Measurements from ENCODE around the gene KPNB1. TPM values are rescaled to one million over a fixed set of nuclear protein-coding genes. Genes with fewer than 3 reads are reported as not detected.
A peak's percentile ranks its signal among the peaks of the same experiment; 100 is the strongest.

Gene KPNB1
- total RNA-seq, 1 donor from 2014 or later, result 210 TPM

GRCh38 chr17:47711366-47712099, 61.8 kb downstream of the KPNB1 start:
- TF ChIP-seq, protein P1, sequence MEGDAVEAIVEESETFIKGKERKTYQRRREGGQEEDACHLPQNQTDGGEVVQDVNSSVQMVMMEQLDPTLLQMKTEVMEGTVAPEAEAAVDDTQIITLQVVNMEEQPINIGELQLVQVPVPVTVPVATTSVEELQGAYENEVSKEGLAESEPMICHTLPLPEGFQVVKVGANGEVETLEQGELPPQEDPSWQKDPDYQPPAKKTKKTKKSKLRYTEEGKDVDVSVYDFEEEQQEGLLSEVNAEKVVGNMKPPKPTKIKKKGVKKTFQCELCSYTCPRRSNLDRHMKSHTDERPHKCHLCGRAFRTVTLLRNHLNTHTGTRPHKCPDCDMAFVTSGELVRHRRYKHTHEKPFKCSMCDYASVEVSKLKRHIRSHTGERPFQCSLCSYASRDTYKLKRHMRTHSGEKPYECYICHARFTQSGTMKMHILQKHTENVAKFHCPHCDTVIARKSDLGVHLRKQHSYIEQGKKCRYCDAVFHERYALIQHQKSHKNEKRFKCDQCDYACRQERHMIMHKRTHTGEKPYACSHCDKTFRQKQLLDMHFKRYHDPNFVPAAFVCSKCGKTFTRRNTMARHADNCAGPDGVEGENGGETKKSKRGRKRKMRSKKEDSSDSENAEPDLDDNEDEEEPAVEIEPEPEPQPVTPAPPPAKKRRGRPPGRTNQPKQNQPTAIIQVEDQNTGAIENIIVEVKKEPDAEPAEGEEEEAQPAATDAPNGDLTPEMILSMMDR (IDR thresholded peaks at IDR 0.05), result no peak
- peaks cover 7% of the 10 kb centered on the region for H3K4me1 ChIP-seq
- ATAC-seq (no peak), DNase-seq (no peak)
- H3K4me3 ChIP-seq, result no peak overlapping the region
- no peaks in the 10 kb centered on the region for H3K27me3 ChIP-seq (ENCODE audit: low read depth)
- no peak overlapping the region for H3K27ac ChIP-seq
- H3K36me3 ChIP-seq, result peaks cover 27% of the 10 kb centered on the region
- intact Hi-C loops (cut with DNase I), result no loop called here
- H3K9me3 ChIP-seq, result no peaks in the 10 kb centered on the region

DNA sequence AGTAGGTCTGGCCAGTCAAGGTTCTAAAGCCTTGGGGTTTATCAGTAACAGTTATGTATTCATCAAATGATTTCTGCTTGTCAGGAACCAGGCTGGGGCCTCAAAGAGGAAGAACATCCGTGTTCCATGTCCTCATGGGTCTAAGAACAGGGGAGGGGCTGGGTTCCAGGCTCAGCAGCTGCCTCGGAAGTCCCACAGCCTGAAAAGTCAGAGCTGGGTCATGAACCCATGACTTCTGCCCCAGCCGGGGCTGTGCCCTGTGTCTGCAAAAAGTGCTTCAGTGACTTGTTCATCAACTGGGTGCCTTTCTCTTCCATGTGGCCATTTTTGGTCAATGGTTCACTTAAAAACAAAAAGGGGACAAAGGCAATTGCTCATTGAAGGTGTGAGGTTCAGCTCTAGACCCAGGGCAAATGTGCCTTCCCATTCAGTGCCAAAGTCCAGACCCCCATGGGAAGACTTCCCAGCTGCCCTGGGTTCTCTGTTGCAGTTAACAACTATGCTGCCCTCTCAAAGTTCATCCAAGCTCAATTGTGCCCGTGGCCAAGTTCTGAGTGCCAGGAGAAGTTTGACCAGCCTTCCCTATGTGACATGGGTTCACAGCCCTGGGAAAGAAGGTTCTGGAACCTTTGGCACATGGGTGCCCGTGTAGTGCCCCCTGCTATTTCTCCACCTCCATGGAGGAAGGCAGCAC, 62.8 kb downstream of the KPNB1 start:
- Histone ChIP-seq H3K4me1 (peaks cover under 1% of the 10 kb centered on the region), H3K36me3 (peaks cover 27% of the 10 kb centered on the region), H3K4me3 (no peak overlapping the region), H3K27ac (no peak overlapping the region), H3K27me3 (ENCODE audit: low read depth) (no peaks in the 10 kb centered on the region), H3K9me3 (no peaks in the 10 kb centered on the region)
- no peak for ATAC-seq
- no peak for DNase-seq
- TF ChIP-seq, protein P1 (IDR thresholded peaks at IDR 0.05), result no peak
- intact Hi-C loops (cut with DNase I), result no loop called here

GRCh38 chr17:47713980-47714700, 64.4 kb downstream of the KPNB1 start:
- intact Hi-C loops (cut with DNase I), result no loop called here
- Histone ChIP-seq H3K9me3 (no peaks in the 10 kb centered on the region), H3K36me3 (peaks cover 25% of the 10 kb centered on the region), H3K4me1 (no peaks in the 10 kb centered on the region), H3K4me3 (no peak overlapping the region), H3K27me3 (ENCODE audit: low read depth) (peaks cover 13% of the 10 kb centered on the region), H3K27ac (no peak overlapping the region)
- DNase-seq (no peak), ATAC-seq (no peak)
- TF ChIP-seq, protein P1 (IDR thresholded peaks at IDR 0.05), result no peak

DNA sequence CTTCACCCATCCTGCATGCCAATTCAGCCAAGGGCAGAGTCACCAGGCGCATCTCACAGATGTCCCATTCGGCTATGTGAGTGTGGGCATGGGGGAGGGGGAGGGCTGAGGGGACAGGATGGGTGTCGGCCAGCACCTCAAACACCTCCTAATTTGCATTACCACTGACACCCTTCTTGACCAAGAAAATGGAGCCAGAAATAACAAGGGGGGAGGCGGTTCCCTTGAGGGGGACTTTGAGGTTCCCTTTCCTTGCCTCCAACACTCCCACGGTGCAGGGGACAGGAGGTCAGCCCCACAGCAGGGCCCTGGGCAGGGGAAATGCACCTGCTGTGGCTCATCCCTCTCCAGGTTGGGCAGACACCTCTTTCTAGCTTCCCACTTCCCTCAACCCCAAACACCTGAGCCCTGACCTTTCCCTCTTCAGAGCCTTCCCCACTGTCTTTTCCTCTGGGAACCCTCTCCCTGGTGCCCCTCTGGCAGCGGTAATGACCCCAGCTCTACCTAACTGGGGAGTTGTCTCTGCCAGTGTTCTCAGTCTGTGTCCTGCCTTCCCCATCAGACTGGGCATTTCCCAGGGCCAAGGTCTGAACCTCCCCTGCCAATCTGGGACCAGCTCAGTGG, 65.2 kb downstream of the KPNB1 start:
- no peaks in the 10 kb centered on the region for H3K9me3 ChIP-seq
- intact Hi-C loops (cut with DNase I), result no loop called here
- no peak overlapping the region for H3K4me3 ChIP-seq
- H3K27me3 ChIP-seq (ENCODE audit: low read depth), result peaks cover 20% of the 10 kb centered on the region
- no peaks in the 10 kb centered on the region for H3K4me1 ChIP-seq
- DNase-seq (no peak), ATAC-seq (peak in 1 of 2 donors; percentile 14)
- no peak overlapping the region for H3K27ac ChIP-seq
- TF ChIP-seq, protein P1 (IDR thresholded peaks at IDR 0.05), result no peak
- peaks cover 18% of the 10 kb centered on the region for H3K36me3 ChIP-seq

DNA sequence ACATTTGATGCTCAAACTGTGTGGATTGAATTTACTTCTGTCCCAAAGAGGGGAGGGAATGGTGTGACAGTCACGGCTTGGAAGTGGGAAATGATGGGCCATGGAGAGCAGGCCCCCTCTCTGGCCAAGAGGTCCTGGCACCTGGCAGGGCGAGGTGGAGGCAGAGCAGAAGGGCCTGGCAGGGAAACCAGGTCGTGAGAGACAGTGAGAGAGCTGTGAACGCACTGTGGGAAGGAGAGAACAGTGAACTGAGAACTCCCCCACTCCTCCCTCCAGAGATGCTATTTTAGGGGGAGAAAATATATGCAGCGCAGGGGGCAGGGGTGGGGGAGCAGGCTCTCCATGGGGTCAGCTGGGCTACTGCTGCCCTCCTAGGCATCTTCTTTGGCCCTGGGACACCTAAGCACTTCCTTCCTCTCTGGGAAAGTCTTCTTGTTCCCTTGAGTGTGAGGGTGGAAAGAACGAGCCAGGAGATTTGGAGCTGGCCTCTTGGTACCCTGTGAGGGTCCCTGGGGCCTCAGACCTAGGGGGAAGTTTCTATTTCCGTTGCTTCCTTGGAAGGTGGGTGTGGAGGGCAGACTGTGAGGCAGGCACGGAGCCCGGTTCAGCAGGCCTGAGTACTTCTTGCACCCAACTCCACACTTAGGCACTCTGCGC, 66.1 kb downstream of the KPNB1 start:
- intact Hi-C loops (cut with DNase I), result no loop called here
- no peak for ATAC-seq
- peaks cover 4% of the 10 kb centered on the region for H3K4me1 ChIP-seq
- H3K27ac ChIP-seq, result no peak overlapping the region
- no peak for DNase-seq
- peaks cover 8% of the 10 kb centered on the region for H3K36me3 ChIP-seq
- H3K4me3 ChIP-seq, result no peak overlapping the region
- H3K9me3 ChIP-seq, result no peaks in the 10 kb centered on the region
- TF ChIP-seq, protein P1 (IDR thresholded peaks at IDR 0.05), result no peak
- peaks cover 29% of the 10 kb centered on the region for H3K27me3 ChIP-seq (ENCODE audit: low read depth)

All from lower lobe of right lung (tissue), 2 donors.